SU-DHL-6 (cell line): ENCODE data around the gene MYL3.

ENCODE experiments used
- EZH2phosphoT487 ChIP-seq: fragments of 200-600 bp; sonication (generic), shearing (Covaris generic); conservative IDR thresholded peaks from 2 replicates; pipeline ENCODE4 v1.6.1; 2018; ENCODE audit warnings: mild to moderate bottlenecking, antibody characterized with exemption, low read length, moderate library complexity, mixed read lengths
- TF ChIP-seq, protein P1 (sequence below): fragments of 200-600 bp; sonication (generic); IDR thresholded peaks from one replicate; pipeline ENCODE4 v1.5.1; 2017; ENCODE audit warnings: antibody characterized with exemption, mild to moderate bottlenecking, low read length, moderate library complexity; ENCODE audit not compliant: insufficient read depth, poor library complexity, severe bottlenecking

DNA sequence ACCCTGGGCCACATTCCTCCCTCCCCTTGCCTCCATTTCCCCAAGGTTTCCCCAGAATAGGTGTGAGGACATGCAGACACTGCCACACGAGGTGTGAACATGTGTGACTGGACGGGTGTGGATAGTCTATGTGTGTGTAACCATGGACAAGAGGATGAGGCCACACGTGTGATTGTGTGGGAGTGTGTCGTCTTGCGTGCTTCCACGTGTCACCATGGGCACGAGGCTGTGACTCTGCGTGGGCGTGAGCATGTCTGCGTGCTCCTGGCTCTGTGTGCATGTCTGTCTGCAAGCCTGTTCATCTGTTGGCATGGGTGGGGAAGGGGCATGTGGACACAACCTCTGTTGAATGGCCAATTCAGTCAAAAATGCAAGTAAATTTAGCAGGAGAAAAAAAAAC, 6.2 kb upstream of the MYL3 start:
- no peak for TF ChIP-seq EZH2phosphoT487
- TF ChIP-seq, protein P1, sequence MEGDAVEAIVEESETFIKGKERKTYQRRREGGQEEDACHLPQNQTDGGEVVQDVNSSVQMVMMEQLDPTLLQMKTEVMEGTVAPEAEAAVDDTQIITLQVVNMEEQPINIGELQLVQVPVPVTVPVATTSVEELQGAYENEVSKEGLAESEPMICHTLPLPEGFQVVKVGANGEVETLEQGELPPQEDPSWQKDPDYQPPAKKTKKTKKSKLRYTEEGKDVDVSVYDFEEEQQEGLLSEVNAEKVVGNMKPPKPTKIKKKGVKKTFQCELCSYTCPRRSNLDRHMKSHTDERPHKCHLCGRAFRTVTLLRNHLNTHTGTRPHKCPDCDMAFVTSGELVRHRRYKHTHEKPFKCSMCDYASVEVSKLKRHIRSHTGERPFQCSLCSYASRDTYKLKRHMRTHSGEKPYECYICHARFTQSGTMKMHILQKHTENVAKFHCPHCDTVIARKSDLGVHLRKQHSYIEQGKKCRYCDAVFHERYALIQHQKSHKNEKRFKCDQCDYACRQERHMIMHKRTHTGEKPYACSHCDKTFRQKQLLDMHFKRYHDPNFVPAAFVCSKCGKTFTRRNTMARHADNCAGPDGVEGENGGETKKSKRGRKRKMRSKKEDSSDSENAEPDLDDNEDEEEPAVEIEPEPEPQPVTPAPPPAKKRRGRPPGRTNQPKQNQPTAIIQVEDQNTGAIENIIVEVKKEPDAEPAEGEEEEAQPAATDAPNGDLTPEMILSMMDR: no peak
